ENCODE results near the gene RFXANK. TPM values are rescaled to one million over a fixed set of nuclear protein-coding genes. Genes with fewer than 3 reads are reported as not detected.

The RFXANK gene
- total and polyA plus RNA-seq, 4 donors: 8.9 to 27.8 (median 19.0) TPM

- TF ChIP-seq ZBTB33 (IDR thresholded peaks at IDR 0.05) (no peak), HNF4A (conservative IDR thresholded peaks at IDR 0.05) (no peak), TAF1 (conservative IDR thresholded peaks at IDR 0.05) (no peak)
Observed at GRCh38 chr19:19227217-19227616, 35.2 kb downstream of the RFXANK start (continued).

- Histone ChIP-seq H3K9me3 (ENCODE audit: control insufficient read depth in 4 of 4, low read length in 3 of 4) (peaks cover 3 to 13% (median 4%) of the 10 kb centered on the region in 4 donors), H3K9ac (ENCODE audit: low read depth in 1 of 2, low read length in 2 of 2) (no peak overlapping the region), H3K27me3 (ENCODE audit: control insufficient read depth in 4 of 4, insufficient read depth in 4 of 4, low read length in 3 of 4) (no peaks in the 10 kb centered on the region), H3K27ac (ENCODE audit: low read depth in 1 of 2, low read length in 2 of 2) (no peak overlapping the region), H3K36me3 (ENCODE audit: control insufficient read depth in 4 of 4, insufficient read depth in 3 of 4, low read depth in 1 of 4, low read length in 3 of 4) (no peaks in the 10 kb centered on the region), H3K4me1 (ENCODE audit: control insufficient read depth in 4 of 4, insufficient read depth in 4 of 4, low read length in 3 of 4) (peaks cover 5 to 19% (median 15%) of the 10 kb centered on the region in 4 donors), H3K4me3 (ENCODE audit: low read depth in 1 of 3, low read length in 3 of 3) (no peak overlapping the region)
- 76% methylated on average over 3 of the region's 3 CpGs for WGBS
- TF ChIP-seq FOXA1 (IDR thresholded peaks at IDR 0.05) (no peak), NR2F2 (IDR thresholded peaks at IDR 0.05) (no peak), RXRA (IDR thresholded peaks at IDR 0.05) (no peak), SP1 (IDR thresholded peaks at IDR 0.05) (no peak), REST (IDR thresholded peaks at IDR 0.05) (no peak), FOXA2 (IDR thresholded peaks at IDR 0.05) (no peak), RAD21 (IDR thresholded peaks at IDR 0.05) (no peak), HNF4A (conservative IDR thresholded peaks at IDR 0.05) (no peak), EGR1 (IDR thresholded peaks at IDR 0.05; ENCODE audit: low read depth in 2 of 2) (no peak), GABPA (IDR thresholded peaks at IDR 0.05 in 1 of 2, conservative IDR thresholded peaks at IDR 0.05 in 1 of 2) (no peak)
- DNase-seq (ENCODE audit: low spot score): no peak
Observed at GRCh38 chr19:19229701-19230100, 37.6 kb downstream of the RFXANK start.

- no peak overlapping the region for H3K4me3 ChIP-seq (ENCODE audit: low read depth in 1 of 3, low read length in 3 of 3)
- WGBS: 90% methylated on average over 9 of the region's 9 CpGs
- no peak overlapping the region for H3K27ac ChIP-seq (ENCODE audit: low read depth in 1 of 2, low read length in 2 of 2)
- H3K36me3 ChIP-seq (ENCODE audit: control insufficient read depth in 4 of 4, insufficient read depth in 3 of 4, low read depth in 1 of 4, low read length in 3 of 4): no peaks in the 10 kb centered on the region
- no peak for DNase-seq (ENCODE audit: low spot score)
- peaks cover 3 to 15% (median 5%) of the 10 kb centered on the region in 4 donors for H3K9me3 ChIP-seq (ENCODE audit: control insufficient read depth in 4 of 4, low read length in 3 of 4)
- peaks cover 5 to 11% (median 8%) of the 10 kb centered on the region in 4 donors for H3K4me1 ChIP-seq (ENCODE audit: control insufficient read depth in 4 of 4, insufficient read depth in 4 of 4, low read length in 3 of 4)
- no peaks in the 10 kb centered on the region for H3K27me3 ChIP-seq (ENCODE audit: control insufficient read depth in 4 of 4, insufficient read depth in 4 of 4, low read length in 3 of 4)
- TF ChIP-seq CTCF (IDR thresholded peaks at IDR 0.05; ENCODE audit: low read depth, low read length, missing input control) (no peak), HNF4A (conservative IDR thresholded peaks at IDR 0.05) (no peak), JUND (IDR thresholded peaks at IDR 0.05) (no peak), HNF4G (IDR thresholded peaks at IDR 0.05) (no peak), REST (IDR thresholded peaks at IDR 0.05) (no peak), YY1 (IDR thresholded peaks at IDR 0.05) (no peak), SP1 (IDR thresholded peaks at IDR 0.05) (no peak)
- H3K9ac ChIP-seq (ENCODE audit: low read depth in 1 of 2, low read length in 2 of 2): no peak overlapping the region
Observed at GRCh38 chr19:19230999-19231398, 38.9 kb downstream of the RFXANK start.
